Ishikawa (cell line): ENCODE measurements around the gene PITX3.

ENCODE experiments used
- CEBPB ChIP-seq: IDR thresholded peaks from 2 replicates; pipeline ENCODE4 v1.6.1; 2012
- CREB1 ChIP-seq: IDR thresholded peaks from 2 replicates; pipeline ENCODE4 v1.6.1; 2012; ENCODE audit warnings: low read depth
- EGR1 ChIP-seq: IDR thresholded peaks from 2 replicates; pipeline ENCODE4 v1.6.1; 2012
- EP300 ChIP-seq: IDR thresholded peaks from 2 replicates; pipeline ENCODE4 v1.6.1; 2012; ENCODE audit warnings: borderline replicate concordance
- FOXM1 ChIP-seq: IDR thresholded peaks from 2 replicates; pipeline ENCODE4 v1.6.1; 2012; ENCODE audit warnings: low read depth, borderline replicate concordance
- NFIC ChIP-seq: IDR thresholded peaks from 2 replicates; pipeline ENCODE4 v1.6.1; 2012
- RAD21 ChIP-seq: IDR thresholded peaks from 2 replicates; pipeline ENCODE4 v1.6.1; 2012; ENCODE audit warnings: low read depth
- TAF1 ChIP-seq: IDR thresholded peaks from 2 replicates; pipeline ENCODE4 v1.6.1; 2012; ENCODE audit warnings: low read depth, mild to moderate bottlenecking
- TCF12 ChIP-seq: IDR thresholded peaks from 2 replicates; pipeline ENCODE4 v1.6.1; 2012; ENCODE audit warnings: low read depth
- TEAD4 ChIP-seq: IDR thresholded peaks from 2 replicates; pipeline ENCODE4 v1.6.1; 2012
- YY1 ChIP-seq: IDR thresholded peaks from 2 replicates; pipeline ENCODE4 v1.6.1; 2012; ENCODE audit warnings: low read depth
- ZBTB7A ChIP-seq: IDR thresholded peaks from 2 replicates; pipeline ENCODE4 v1.6.1; 2012; ENCODE audit warnings: low read depth
- TF ChIP-seq, protein P1 (sequence below): IDR thresholded peaks from 2 replicates; pipeline ENCODE4 v1.6.1; 2012; ENCODE audit warnings: low read depth, mild to moderate bottlenecking
- TF ChIP-seq, protein P2 (sequence below): IDR thresholded peaks from 2 replicates; pipeline ENCODE4 v1.6.1; 2012
- TF ChIP-seq, protein P3 (sequence below): IDR thresholded peaks from 2 replicates; pipeline ENCODE4 v1.6.1; 2012

The PITX3 gene

DNA sequence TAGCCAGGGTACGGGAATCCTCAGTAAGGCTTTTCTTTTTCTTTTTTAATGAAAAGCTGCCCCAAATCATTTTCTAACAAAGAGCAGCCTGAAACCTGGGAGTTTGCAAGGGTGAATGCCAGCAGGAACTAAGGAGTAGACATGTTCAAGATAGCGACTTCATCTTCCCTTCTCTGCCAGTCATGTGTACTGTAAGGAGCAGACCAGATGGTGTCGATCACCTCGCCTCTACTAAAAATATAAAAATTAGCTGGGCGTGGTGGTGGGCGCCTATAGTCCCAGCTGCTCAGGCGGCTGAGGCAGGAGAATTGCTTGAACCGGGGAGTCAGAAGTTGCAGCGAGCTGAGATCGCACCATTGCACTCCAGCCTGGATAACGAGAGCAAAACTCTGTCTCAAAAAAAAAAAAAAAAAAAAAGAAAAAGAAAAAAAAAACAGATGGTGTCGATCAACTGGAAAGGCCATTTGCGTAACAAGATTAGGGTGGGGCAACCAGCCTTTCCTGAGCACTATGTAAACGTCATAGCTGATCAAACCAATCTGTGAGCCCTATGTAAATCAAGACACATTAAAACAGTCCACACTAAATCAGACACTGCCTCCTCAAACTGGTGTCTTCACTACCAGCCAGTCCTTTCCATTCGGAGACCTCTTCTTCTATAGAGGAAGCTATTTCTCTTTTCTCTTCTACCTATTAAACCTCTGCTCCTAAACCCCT, 55.3 kb downstream of the PITX3 start:
- TF ChIP-seq CREB1: peak; percentile 58
- TF ChIP-seq, protein P1, sequence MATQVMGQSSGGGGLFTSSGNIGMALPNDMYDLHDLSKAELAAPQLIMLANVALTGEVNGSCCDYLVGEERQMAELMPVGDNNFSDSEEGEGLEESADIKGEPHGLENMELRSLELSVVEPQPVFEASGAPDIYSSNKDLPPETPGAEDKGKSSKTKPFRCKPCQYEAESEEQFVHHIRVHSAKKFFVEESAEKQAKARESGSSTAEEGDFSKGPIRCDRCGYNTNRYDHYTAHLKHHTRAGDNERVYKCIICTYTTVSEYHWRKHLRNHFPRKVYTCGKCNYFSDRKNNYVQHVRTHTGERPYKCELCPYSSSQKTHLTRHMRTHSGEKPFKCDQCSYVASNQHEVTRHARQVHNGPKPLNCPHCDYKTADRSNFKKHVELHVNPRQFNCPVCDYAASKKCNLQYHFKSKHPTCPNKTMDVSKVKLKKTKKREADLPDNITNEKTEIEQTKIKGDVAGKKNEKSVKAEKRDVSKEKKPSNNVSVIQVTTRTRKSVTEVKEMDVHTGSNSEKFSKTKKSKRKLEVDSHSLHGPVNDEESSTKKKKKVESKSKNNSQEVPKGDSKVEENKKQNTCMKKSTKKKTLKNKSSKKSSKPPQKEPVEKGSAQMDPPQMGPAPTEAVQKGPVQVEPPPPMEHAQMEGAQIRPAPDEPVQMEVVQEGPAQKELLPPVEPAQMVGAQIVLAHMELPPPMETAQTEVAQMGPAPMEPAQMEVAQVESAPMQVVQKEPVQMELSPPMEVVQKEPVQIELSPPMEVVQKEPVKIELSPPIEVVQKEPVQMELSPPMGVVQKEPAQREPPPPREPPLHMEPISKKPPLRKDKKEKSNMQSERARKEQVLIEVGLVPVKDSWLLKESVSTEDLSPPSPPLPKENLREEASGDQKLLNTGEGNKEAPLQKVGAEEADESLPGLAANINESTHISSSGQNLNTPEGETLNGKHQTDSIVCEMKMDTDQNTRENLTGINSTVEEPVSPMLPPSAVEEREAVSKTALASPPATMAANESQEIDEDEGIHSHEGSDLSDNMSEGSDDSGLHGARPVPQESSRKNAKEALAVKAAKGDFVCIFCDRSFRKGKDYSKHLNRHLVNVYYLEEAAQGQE: no peak
- TF ChIP-seq CEBPB: peak; percentile 28; the same call in 1 of the 2 replicates
- TF ChIP-seq NFIC: no peak
- no peak for TF ChIP-seq EGR1

DNA sequence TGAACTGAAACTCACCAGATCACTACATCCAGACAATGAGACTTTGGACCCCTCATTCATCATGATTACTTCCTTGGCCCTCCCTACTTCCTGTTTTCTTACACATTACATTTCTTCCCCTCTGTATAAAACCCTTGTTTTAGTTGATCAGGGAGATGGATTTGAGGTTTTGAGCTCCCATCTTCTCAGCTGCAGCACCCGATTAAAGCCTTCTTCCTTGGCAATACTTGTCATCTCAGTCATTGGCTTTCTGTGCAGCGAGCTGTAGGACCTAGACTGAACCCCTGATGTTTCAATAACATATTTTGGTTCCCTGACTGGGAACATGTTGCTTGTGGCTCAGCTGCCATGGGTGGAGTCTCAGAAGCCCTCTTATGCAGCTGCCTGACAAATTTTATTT, 56.0 kb downstream of the PITX3 start:
- TF ChIP-seq, protein P1: no peak
- TF ChIP-seq EGR1 (no peak), CREB1 (no peak), NFIC (no peak), FOXM1 (no peak), YY1 (no peak), CEBPB (no peak), TEAD4 (no peak), RAD21 (no peak), TAF1 (no peak)
- TF ChIP-seq, protein P2, sequence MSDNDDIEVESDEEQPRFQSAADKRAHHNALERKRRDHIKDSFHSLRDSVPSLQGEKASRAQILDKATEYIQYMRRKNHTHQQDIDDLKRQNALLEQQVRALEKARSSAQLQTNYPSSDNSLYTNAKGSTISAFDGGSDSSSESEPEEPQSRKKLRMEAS: no peak

DNA sequence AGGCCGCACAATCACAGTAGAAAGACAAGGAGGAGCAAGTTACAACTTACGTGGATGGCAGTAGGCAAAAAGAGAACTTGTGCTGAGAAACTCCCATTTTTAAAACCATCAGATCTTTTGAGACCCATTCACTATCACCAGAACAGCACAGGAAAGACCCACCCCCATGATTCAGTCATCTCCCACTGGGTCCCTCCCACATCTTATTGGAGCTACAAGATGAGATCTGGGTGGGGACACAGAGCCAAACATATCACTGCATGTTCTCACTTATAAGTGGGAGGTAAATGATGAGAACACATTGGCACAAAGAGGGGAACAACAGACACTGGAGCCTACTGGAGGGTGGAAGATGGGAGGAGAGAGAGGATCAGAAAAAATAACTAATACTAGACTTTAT, 56.7 kb downstream of the PITX3 start:
- no peak for TF ChIP-seq TCF12
- TF ChIP-seq ZBTB7A: no peak
- TF ChIP-seq NFIC: no peak
- TF ChIP-seq RAD21: no peak
- no peak for TF ChIP-seq TEAD4
- TF ChIP-seq, protein P2: no peak
- TF ChIP-seq, protein P1: no peak
- no peak for TF ChIP-seq CEBPB
- no peak for TF ChIP-seq FOXM1
- TF ChIP-seq, protein P3, sequence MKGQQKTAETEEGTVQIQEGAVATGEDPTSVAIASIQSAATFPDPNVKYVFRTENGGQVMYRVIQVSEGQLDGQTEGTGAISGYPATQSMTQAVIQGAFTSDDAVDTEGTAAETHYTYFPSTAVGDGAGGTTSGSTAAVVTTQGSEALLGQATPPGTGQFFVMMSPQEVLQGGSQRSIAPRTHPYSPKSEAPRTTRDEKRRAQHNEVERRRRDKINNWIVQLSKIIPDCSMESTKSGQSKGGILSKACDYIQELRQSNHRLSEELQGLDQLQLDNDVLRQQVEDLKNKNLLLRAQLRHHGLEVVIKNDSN: no peak
- TF ChIP-seq EP300: no peak
- TF ChIP-seq TAF1: no peak
- no peak for TF ChIP-seq EGR1
- no peak for TF ChIP-seq YY1
- TF ChIP-seq CREB1: no peak
